AG04450 (cell line): Measurements from ENCODE around the gene TTLL11. TPM values are rescaled to one million over a fixed set of nuclear protein-coding genes. Genes with fewer than 3 reads are reported as not detected.

Experiments
- CTCF ChIA-PET: fragments of 300-600, 350-600 bp; formaldehyde crosslinking; extraction: SDS; loops from one replicate; lab custom pipeline; 2022; ENCODE audit warnings: antibody characterized with exemption, inconsistent platforms; lab: Charles Lee
- POLR2A ChIA-PET: fragments of 350-600 bp; formaldehyde crosslinking; extraction: SDS; loops from one replicate; lab custom pipeline; 2021; ENCODE audit warnings: antibody characterized with exemption, inconsistent platforms; lab: Yijun Ruan, JAX
- DNase-seq: peaks from one replicate; pipeline ENCODE4 v3.0.0-alpha.2; 2011; ENCODE audit warnings: low read depth, low spot score
- H3K27ac ChIP-seq: one replicate; pipeline ENCODE4 v1.5.1; 2012; ENCODE audit warnings: low read depth, low read length, control low read depth
- H3K27me3 ChIP-seq: one replicate; pipeline ENCODE4 v1.6.0; 2012; ENCODE audit warnings: low read length; ENCODE audit not compliant: control insufficient read depth, insufficient read depth
- H3K4me3 ChIP-seq: 2 replicates; pipeline ENCODE4 v1.5.1; 2011; ENCODE audit warnings: mild to moderate bottlenecking, low read depth, low read length, control low read depth
- H3K9me3 ChIP-seq: 2 replicates; pipeline ENCODE4 v1.5.1; 2012; ENCODE audit warnings: low read length; ENCODE audit not compliant: control insufficient read depth, insufficient read depth
- polyA minus RNA-seq: library from RNA; depleted of rRNA, polyadenylated mRNA; stranded (reverse); fragments of >200 nt; gene quantifications from 2 replicates; pipeline ENCODE4 v1.2.3, GENCODE V29; 2011; rRNA and poly(A)+ RNA removed
- polyA plus RNA-seq: library from polyadenylated mRNA; depleted of rRNA; stranded (reverse); fragments of >200 nt; gene quantifications from 2 replicates; pipeline ENCODE4 v1.2.3, GENCODE V29; 2011; rRNA removed
- TF ChIP-seq, protein P1 (sequence below): IDR thresholded peaks from 2 replicates; pipeline ENCODE4 v1.5.1; 2011; ENCODE audit warnings: low read depth, low read length, control low read depth, inconsistent platforms

TTLL11 gene, protein sequence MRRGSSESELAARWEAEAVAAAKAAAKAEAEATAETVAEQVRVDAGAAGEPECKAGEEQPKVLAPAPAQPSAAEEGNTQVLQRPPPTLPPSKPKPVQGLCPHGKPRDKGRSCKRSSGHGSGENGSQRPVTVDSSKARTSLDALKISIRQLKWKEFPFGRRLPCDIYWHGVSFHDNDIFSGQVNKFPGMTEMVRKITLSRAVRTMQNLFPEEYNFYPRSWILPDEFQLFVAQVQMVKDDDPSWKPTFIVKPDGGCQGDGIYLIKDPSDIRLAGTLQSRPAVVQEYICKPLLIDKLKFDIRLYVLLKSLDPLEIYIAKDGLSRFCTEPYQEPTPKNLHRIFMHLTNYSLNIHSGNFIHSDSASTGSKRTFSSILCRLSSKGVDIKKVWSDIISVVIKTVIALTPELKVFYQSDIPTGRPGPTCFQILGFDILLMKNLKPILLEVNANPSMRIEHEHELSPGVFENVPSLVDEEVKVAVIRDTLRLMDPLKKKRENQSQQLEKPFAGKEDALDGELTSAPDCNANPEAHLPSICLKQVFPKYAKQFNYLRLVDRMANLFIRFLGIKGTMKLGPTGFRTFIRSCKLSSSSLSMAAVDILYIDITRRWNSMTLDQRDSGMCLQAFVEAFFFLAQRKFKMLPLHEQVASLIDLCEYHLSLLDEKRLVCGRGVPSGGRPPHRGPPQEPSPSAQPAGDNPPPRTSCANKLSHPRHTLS
- polyA plus RNA-seq: 4.6 and 5.4 TPM in 2 replicates
- polyA minus RNA-seq: 5.7 and 6.1 TPM in 2 replicates

DNA sequence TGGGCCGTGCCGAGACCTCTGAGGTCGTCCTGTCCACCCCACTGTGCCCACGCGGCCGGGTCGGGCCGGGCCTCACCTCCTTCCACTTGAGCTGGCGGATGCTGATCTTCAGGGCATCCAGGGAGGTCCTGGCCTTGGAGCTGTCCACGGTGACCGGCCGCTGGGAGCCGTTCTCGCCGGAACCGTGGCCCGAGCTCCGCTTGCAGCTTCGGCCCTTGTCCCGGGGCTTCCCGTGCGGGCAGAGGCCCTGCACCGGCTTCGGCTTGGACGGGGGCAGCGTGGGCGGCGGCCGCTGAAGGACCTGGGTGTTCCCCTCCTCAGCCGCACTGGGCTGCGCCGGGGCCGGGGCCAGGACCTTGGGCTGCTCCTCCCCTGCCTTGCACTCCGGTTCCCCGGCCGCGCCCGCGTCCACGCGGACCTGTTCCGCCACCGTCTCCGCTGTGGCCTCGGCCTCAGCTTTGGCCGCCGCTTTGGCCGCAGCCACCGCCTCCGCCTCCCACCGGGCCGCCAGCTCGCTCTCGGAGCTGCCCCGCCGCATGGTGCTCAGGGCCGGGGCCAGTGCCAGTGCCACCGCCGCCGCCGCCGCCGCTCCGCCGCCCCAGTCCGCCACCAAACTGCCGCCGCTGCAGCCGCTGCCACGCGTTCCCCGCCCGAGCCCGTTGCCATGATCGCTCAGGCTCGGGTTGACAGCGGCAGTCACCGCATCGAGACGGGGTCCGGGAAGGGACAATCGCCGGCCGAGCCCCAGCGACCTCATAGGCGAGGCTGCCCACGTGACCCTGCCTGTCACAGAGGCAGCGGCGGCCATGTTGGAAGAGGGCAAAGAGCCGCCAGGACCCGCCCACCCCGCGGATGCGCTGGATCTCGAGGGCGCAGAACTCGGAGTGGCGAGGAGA is at the start of gene TTLL11:
Gene TTLL11, minus strand, starts transcription at position 698 of the 896 bp plus-strand sequence. Its CDS starts 160 bp downstream, at position 538.
- peak; percentile 78 for DNase-seq
- ChIA-PET POLR2A (interaction anchor here (1.1 kb wide), 1 partner anchor 17 kb away, joined by 3 read pairs; no protein-coding TSS in a partner anchor), CTCF (interaction anchor here (0.5 to 1.3 kb wide), 4 partner anchors 258 to 719 kb away, joined by 3 to 8 read pairs (median 4); no protein-coding TSS in a partner anchor)
- peaks cover 2% of the 10 kb centered on the region for H3K27me3 ChIP-seq
- H3K9me3 ChIP-seq: no peaks in the 10 kb centered on the region; the same call in 1 of the 2 replicates
- H3K4me3 ChIP-seq: peak within 1 kb of the TSS; percentile 77
- H3K27ac ChIP-seq: no peak within 1 kb of the TSS
- TF ChIP-seq, protein P1, sequence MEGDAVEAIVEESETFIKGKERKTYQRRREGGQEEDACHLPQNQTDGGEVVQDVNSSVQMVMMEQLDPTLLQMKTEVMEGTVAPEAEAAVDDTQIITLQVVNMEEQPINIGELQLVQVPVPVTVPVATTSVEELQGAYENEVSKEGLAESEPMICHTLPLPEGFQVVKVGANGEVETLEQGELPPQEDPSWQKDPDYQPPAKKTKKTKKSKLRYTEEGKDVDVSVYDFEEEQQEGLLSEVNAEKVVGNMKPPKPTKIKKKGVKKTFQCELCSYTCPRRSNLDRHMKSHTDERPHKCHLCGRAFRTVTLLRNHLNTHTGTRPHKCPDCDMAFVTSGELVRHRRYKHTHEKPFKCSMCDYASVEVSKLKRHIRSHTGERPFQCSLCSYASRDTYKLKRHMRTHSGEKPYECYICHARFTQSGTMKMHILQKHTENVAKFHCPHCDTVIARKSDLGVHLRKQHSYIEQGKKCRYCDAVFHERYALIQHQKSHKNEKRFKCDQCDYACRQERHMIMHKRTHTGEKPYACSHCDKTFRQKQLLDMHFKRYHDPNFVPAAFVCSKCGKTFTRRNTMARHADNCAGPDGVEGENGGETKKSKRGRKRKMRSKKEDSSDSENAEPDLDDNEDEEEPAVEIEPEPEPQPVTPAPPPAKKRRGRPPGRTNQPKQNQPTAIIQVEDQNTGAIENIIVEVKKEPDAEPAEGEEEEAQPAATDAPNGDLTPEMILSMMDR: no peak

DNA sequence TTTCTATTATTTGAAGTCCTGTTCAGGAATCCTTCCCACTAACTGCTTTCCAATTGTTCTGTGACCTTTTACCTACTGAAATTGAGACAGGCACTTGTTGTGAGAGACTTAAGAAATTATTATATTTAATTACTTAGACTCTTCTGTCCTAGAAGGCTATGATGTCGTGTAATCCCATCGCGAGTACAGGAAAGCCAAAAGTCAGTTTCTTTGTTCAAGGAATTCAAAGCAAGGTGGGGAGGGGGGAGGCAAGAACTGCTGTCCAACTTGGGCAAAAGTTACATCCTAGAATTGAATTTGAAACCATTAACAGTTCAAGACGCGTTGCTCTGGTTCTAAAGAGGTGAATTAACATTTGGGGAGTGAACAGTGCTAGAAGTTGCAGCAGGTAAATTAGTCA is 48.6 kb upstream of the TTLL11 start:
- TF ChIP-seq, protein P1: no peak
- ChIA-PET CTCF (interaction anchor here (0.6 kb wide), 1 partner anchor 131 kb away, joined by 3 read pairs; no protein-coding TSS in a partner anchor), POLR2A (no interaction called here)
- peaks cover 4% of the 10 kb centered on the region for H3K27me3 ChIP-seq
- H3K4me3 ChIP-seq: no peak overlapping the region
- H3K27ac ChIP-seq: no peak overlapping the region
- H3K9me3 ChIP-seq: no peaks in the 10 kb centered on the region
- no peak for DNase-seq

DNA sequence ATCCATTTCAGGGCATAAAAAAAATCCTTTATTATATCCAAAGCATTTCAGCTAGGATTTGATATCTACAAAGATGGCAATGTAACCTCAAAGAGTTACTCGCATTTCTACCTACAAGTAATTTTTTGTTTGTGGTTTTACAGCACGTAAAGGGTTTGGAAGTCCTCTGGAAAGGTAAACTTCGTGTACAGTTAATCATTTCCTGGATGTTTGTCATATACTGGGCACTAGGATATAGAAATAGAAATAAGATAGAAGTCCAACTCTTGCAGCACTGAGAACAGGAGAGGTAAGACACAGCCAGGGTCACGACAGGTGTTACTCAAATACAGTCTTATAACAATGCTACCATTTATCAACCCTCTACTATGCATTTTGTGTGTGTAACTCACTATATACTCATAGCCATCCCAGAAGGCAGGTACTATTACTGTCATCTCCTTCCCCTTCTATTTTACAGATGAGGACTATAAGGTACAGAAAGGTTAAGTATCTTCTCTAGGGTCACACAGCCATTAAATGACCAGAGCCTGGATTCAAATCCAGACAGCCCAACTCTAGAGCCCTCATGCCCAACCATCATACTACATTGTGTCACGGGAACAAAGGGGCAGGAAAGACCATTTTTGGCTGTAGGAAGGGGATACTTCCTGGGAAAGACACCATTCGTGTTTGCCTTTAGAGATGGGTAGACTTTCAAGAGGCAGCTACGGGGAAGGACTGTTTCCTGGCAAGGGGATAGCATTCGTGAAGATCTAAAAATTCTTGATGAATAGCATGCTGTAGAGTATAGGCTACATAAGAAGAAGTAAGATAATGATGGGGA is 47.5 kb upstream of the TTLL11 start:
- peaks cover 4% of the 10 kb centered on the region for H3K27me3 ChIP-seq
- POLR2A ChIA-PET: no interaction called here
- no peak for DNase-seq
- CTCF ChIA-PET: interaction anchor here (1.0 to 1.2 kb wide), 2 partner anchors 8 to 16 kb away, joined by 3 read pairs; no protein-coding TSS in a partner anchor
- no peaks in the 10 kb centered on the region for H3K9me3 ChIP-seq
- TF ChIP-seq, protein P1: no peak
- H3K4me3 ChIP-seq: no peak overlapping the region
- no peak overlapping the region for H3K27ac ChIP-seq

DNA sequence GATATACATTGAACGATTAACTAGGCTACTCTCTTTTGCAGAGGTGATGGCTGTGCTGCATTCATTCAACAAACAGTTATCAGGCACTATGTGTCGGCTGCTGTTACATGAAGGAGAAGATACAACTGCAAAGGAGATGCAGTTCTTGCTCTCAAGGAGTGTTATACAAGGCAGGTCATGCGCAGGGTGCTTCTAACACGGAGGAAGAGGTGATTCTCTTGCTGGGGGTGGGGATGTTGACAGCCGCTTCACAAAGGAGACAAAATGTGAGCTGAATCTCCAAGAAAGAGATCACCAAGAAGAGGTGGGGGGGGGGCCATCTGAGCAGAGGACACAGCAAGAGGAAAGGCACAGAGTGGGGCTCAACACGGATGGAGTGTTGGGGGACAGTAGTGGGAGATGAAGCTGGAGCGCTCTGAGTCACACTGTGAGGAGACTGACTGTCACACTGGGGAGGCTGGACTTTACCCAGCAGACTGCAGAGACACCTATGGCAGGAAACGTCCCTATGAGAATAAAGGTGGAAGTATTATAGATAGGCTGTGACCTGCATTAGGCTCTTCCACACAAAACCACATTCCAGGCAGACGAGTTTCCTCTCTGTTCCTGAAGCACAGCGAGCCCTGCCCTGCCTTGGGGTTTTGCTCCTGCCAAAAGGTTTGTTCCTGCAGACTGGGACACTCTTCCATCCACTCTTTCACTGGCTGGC is 45.6 kb upstream of the TTLL11 start:
- no peak for DNase-seq

More for the DNA sequence above, 45.6 kb upstream of the TTLL11 start:
- Histone ChIP-seq H3K9me3 (no peaks in the 10 kb centered on the region), H3K4me3 (no peak overlapping the region), H3K27me3 (peaks cover 4% of the 10 kb centered on the region), H3K27ac (no peak overlapping the region)
- ChIA-PET CTCF (no interaction called here), POLR2A (no interaction called here)
- TF ChIP-seq, protein P1: no peak
